22Rv1 (cell line): ENCODE data around the gene EFEMP1.

Experiments used
- CTCF ChIP-seq: fragments of 450-650 bp; IDR thresholded peaks from 2 replicates; pipeline ENCODE4 v1.5.1; 2017; ENCODE audit warnings: mild to moderate bottlenecking
- ZFX ChIP-seq: fragments of 450-650 bp; IDR thresholded peaks from 2 replicates; pipeline ENCODE4 v1.6.1; 2017; ENCODE audit warnings: antibody characterized with exemption, borderline replicate concordance

GRCh38 chr2:55903727-55904126 lies 19.9 kb downstream of the EFEMP1 start:
- TF ChIP-seq CTCF (no peak), ZFX (no peak)
